Renal cortex interstitium (tissue), 15 donors: ENCODE data around the gene FMN1. TPM values are rescaled to one million over a fixed set of nuclear protein-coding genes. Genes with fewer than 3 reads are reported as not detected.

Experiments
- DNase-seq, 11 donors: peaks; one replicate each; pipeline ENCODE4 v3.0.0-alpha.2; 2013; ENCODE audit warnings: low read depth in 9 of 11, low spot score in 4 of 11; ENCODE audit errors: extremely low read depth in 1 of 11
- long read RNA-seq, 16 experiments: transcript quantifications; one replicate each; lab custom pipeline, GENCODE V29; 2026
- polyA plus RNA-seq, 3 donors: library from polyadenylated mRNA; unstranded; fragments of 120-200 nt; gene quantifications; one replicate each; pipeline ENCODE4 v1.2.1, GENCODE V29; 2013; ENCODE audit not compliant: insufficient read length in 3 of 3

FMN1 gene
- polyA plus RNA-seq, result 10 to 100 TPM; 16.9 to 21.1 (median 19.9) TPM
- long read RNA-seq, donor 1, result 0 reads
- long read RNA-seq, donor 2, result 0 reads
- long read RNA-seq, donor 3, result 0 reads
- long read RNA-seq, donor 4, partial matches to known transcripts, result 11 of 11 reads
- long read RNA-seq, donor 4, other reads (novel, unspliced or antisense), result 0 of 11 reads
- long read RNA-seq, donor 5, result 0 reads
- long read RNA-seq, donor 6, partial matches to known transcripts, result 7 of 7 reads
- long read RNA-seq, donor 6, other reads (novel, unspliced or antisense), result 0 of 7 reads
- long read RNA-seq, donor 7, partial matches to known transcripts, result 6 of 6 reads
- long read RNA-seq, donor 7, other reads (novel, unspliced or antisense), result 0 of 6 reads
- long read RNA-seq, donor 8, result 0 reads
- long read RNA-seq, donor 9, partial matches to known transcripts, result 5 of 5 reads
- long read RNA-seq, donor 9, other reads (novel, unspliced or antisense), result 0 of 5 reads
- long read RNA-seq, donor 10, full-length matches to known transcripts, result 1 of 1 reads
- long read RNA-seq, donor 10, partial matches to known transcripts, result 0 of 1 reads
- long read RNA-seq, donor 10, other reads (novel, unspliced or antisense), result 0 of 1 reads
- long read RNA-seq, donor 11, result 0 reads
- long read RNA-seq, donor 12, result 0 reads
- long read RNA-seq, donor 13, result 0 reads
- long read RNA-seq, donor 14, result 0 reads
- long read RNA-seq, donor 15, result 0 reads
- long read RNA-seq, donor 16, partial matches to known transcripts, result 15 of 15 reads
- long read RNA-seq, donor 16, other reads (novel, unspliced or antisense), result 0 of 15 reads

GRCh38 chr15:33194704-33195670 lies at the start of gene FMN1:
Gene FMN1 (minus strand): TSS chr15:33194714. CDS start chr15:33154914, 39,800 bp downstream.
- DNase-seq, result peak; percentile 77 to 90 (median 87)

- DNase-seq, result no peak
Observed at GRCh38 chr15:33243869-33244268, 49.4 kb upstream of the FMN1 start.

- DNase-seq, result no peak
Observed at GRCh38 chr15:33243393-33243792, 48.9 kb upstream of the FMN1 start.

GRCh38 chr15:33242669-33243191 lies 48.2 kb upstream of the FMN1 start:
- peak in 1 of 11 donors; percentile 14 for DNase-seq

GRCh38 chr15:33242165-33242564 lies 47.7 kb upstream of the FMN1 start:
- DNase-seq, result peak in 5 of 11 donors; percentile 26 to 63 (median 47)

GRCh38 chr15:33236841-33237509 lies 42.5 kb upstream of the FMN1 start:
- DNase-seq, result no peak

GRCh38 chr15:33234020-33234461 lies 39.5 kb upstream of the FMN1 start:
- DNase-seq, result peak in 2 of 11 donors; percentile 35 to 39

GRCh38 chr15:33226559-33227181 lies 32.2 kb upstream of the FMN1 start:
- no peak for DNase-seq

GRCh38 chr15:33218071-33218491 lies 23.6 kb upstream of the FMN1 start:
- DNase-seq, result no peak

- DNase-seq, result no peak
Observed at GRCh38 chr15:33215941-33216872, 21.7 kb upstream of the FMN1 start.

- DNase-seq, result no peak
Observed at GRCh38 chr15:33211176-33211808, 16.8 kb upstream of the FMN1 start.

- no peak for DNase-seq
Observed at GRCh38 chr15:33209575-33210481, 15.3 kb upstream of the FMN1 start.

GRCh38 chr15:33207646-33208045 lies 13.1 kb upstream of the FMN1 start:
- no peak for DNase-seq

- no peak for DNase-seq
Observed at GRCh38 chr15:33206366-33206765, 11.9 kb upstream of the FMN1 start.

- DNase-seq, result no peak
Observed at GRCh38 chr15:33204926-33205325, 10.4 kb upstream of the FMN1 start.
